SK-N-SH (cell line): ENCODE results near the gene UBA3. TPM values are rescaled to one million over a fixed set of nuclear protein-coding genes. Genes with fewer than 3 reads are reported as not detected.

Experiments
- CTCF ChIA-PET: fragments of 300-600, 350-600 bp; formaldehyde crosslinking; extraction: SDS; loops from one replicate; lab custom pipeline; 2021; lab: Yijun Ruan, JAX
- POLR2A ChIA-PET: fragments of 350-600 bp; sonication (Branson Sonifier 250); formaldehyde crosslinking; extraction: SDS; loops from one replicate; lab custom pipeline; 2020; ENCODE audit warnings: antibody characterized with exemption, inconsistent platforms; lab: Yijun Ruan, JAX
- DNase-seq: peaks from one replicate; pipeline ENCODE4 v3.0.0; 2012
- H2AFZ ChIP-seq: fragments of 200-600 bp; sonication (generic); 2 replicates; pipeline ENCODE4 v1.8.1; 2016; ENCODE audit warnings: antibody characterized with exemption, mild to moderate bottlenecking, low read depth
- H3F3A ChIP-seq: fragments of 200-600 bp; sonication (generic); replicated peaks from 2 replicates; pipeline ENCODE3; 2016; ENCODE audit warnings: antibody characterized with exemption, mild to moderate bottlenecking; ENCODE audit not compliant: insufficient read depth
- H3K27ac ChIP-seq, 2 experiments: fragments of 200-500 bp in 1 of 2; fragments of 200-600 bp in 1 of 2; sonication (Bioruptor generic) in 1 of 2; sonication (generic), shearing (Covaris generic) in 1 of 2; 2 replicates each; pipeline versions ENCODE4 v1.5.1 to v1.6.1; 2014 to 2016; ENCODE audit warnings: low read depth in 2 of 2, inconsistent platforms in 1 of 2, low read length in 1 of 2, mild to moderate bottlenecking in 1 of 2, mixed read lengths in 1 of 2
- H3K27me3 ChIP-seq: fragments of 200-600 bp; sonication (generic), shearing (Covaris generic); 2 replicates; pipeline ENCODE4 v1.6.1; 2016; ENCODE audit warnings: mixed run types; ENCODE audit not compliant: insufficient read depth
- H3K36me3 ChIP-seq, 2 experiments: fragments of 200-500 bp in 1 of 2; fragments of 200-600 bp in 1 of 2; sonication (Bioruptor generic) in 1 of 2; sonication (generic) in 1 of 2; replicated peaks in 1 of 2; 2 replicates each; pipeline versions ENCODE3 to v1.5.1; 2014 to 2016; ENCODE audit warnings: low read length in 1 of 2, mild to moderate bottlenecking in 1 of 2; ENCODE audit not compliant: insufficient read depth in 2 of 2, control insufficient read depth in 1 of 2
- H3K4me1 ChIP-seq, 2 experiments: fragments of 200-500 bp in 1 of 2; fragments of 200-600 bp in 1 of 2; sonication (Bioruptor generic) in 1 of 2; sonication (generic), shearing (Covaris generic) in 1 of 2; 2 replicates each; pipeline versions ENCODE4 v1.5.1 to v1.6.1; 2014 to 2016; ENCODE audit warnings: low read depth in 1 of 2, low read length in 1 of 2, mixed run types in 1 of 2; ENCODE audit not compliant: insufficient read depth in 2 of 2, control insufficient read depth in 1 of 2
- H3K4me2 ChIP-seq: fragments of 200-600 bp; sonication (generic), shearing (Covaris generic); 2 replicates; pipeline ENCODE4 v1.6.1; 2017; ENCODE audit warnings: mixed run types
- H3K4me3 ChIP-seq, 2 experiments: fragments of 200-500 bp in 1 of 2; fragments of 200-600 bp in 1 of 2; sonication (Bioruptor generic) in 1 of 2; sonication (generic), shearing (Covaris generic) in 1 of 2; 2 replicates each; pipeline versions ENCODE4 v1.5.1 to v1.8.1; 2014 to 2016; ENCODE audit warnings: low read depth in 2 of 2, inconsistent platforms in 1 of 2, low read length in 1 of 2, mild to moderate bottlenecking in 1 of 2, mixed read lengths in 1 of 2, moderate library complexity in 1 of 2
- H3K79me2 ChIP-seq: fragments of 200-600 bp; sonication (generic); 2 replicates; pipeline ENCODE4 v1.8.1; 2017; ENCODE audit warnings: mild to moderate bottlenecking; ENCODE audit not compliant: insufficient read depth
- H3K9ac ChIP-seq: fragments of 200-600 bp; sonication (generic); 2 replicates; pipeline ENCODE4 v1.6.1; 2017; ENCODE audit warnings: mixed run types
- H3K9me2 ChIP-seq: fragments of 200-600 bp; sonication (generic); 2 replicates; pipeline ENCODE4 v1.6.1; 2017; ENCODE audit warnings: mixed run types
- H3K9me3 ChIP-seq: fragments of 200-600 bp; sonication (generic); 2 replicates; pipeline ENCODE4 v1.6.1; 2017; ENCODE audit warnings: mixed run types, mild to moderate bottlenecking, moderate library complexity
- H4K20me1 ChIP-seq: fragments of 200-600 bp; sonication (generic); 2 replicates; pipeline ENCODE4 v1.6.1; 2017; ENCODE audit warnings: mild to moderate bottlenecking, mixed run types; ENCODE audit not compliant: insufficient read depth
- EP300 ChIP-seq, 2 experiments: IDR thresholded peaks; 2 replicates each; pipeline versions ENCODE4 v1.4.0 to v1.6.1; 2012; ENCODE audit warnings: borderline replicate concordance in 1 of 2, low read depth in 1 of 2, low read length in 1 of 2
- FOSL2 ChIP-seq: IDR thresholded peaks from 2 replicates; pipeline ENCODE4 v1.4.0; 2012; ENCODE audit warnings: low read depth, mild to moderate bottlenecking, moderate library complexity, borderline replicate concordance
- FOXJ3 ChIP-seq: sonication (generic); formaldehyde crosslinking; IDR thresholded peaks from 2 replicates; pipeline ENCODE4 v1.5.1; 2020; ENCODE audit warnings: mild to moderate bottlenecking, missing genetic modification reagents
- FOXM1 ChIP-seq: IDR thresholded peaks from 2 replicates; pipeline ENCODE4 v1.4.0; 2012; ENCODE audit warnings: low read depth, mild to moderate bottlenecking
- GABPA ChIP-seq: IDR thresholded peaks from 2 replicates; pipeline ENCODE4 v1.4.0; 2012; ENCODE audit warnings: low read depth, mild to moderate bottlenecking
- GATA2 ChIP-seq: sonication (generic); formaldehyde crosslinking; IDR thresholded peaks from 2 replicates; pipeline ENCODE4 v1.5.0; 2020; ENCODE audit warnings: mild to moderate bottlenecking, missing genetic modification reagents
- JUND ChIP-seq: IDR thresholded peaks from 2 replicates; pipeline ENCODE4 v1.4.0; 2012
- MEF2A ChIP-seq: IDR thresholded peaks from 2 replicates; pipeline ENCODE4 v1.4.0; 2012; ENCODE audit warnings: low read depth, borderline replicate concordance
- MXI1 ChIP-seq: IDR thresholded peaks from 2 replicates; pipeline ENCODE4 v1.6.1; 2012; ENCODE audit warnings: mild to moderate bottlenecking, low read depth, low read length, improper control_type of control experiment
- POLR2AphosphoS5 ChIP-seq: IDR thresholded peaks from 2 replicates; pipeline ENCODE4 v1.6.1; 2012; ENCODE audit warnings: low read depth, low read length
- RAD21 ChIP-seq: IDR thresholded peaks from 2 replicates; pipeline ENCODE4 v1.6.1; 2012; ENCODE audit warnings: mild to moderate bottlenecking, low read length
- RXRA ChIP-seq: IDR thresholded peaks from 2 replicates; pipeline ENCODE4 v1.4.0; 2012; ENCODE audit warnings: low read depth, mild to moderate bottlenecking, borderline replicate concordance
- SMC3 ChIP-seq: IDR thresholded peaks from 2 replicates; pipeline ENCODE4 v1.6.1; 2012; ENCODE audit warnings: low read depth, low read length, improper control_type of control experiment
- TAF1 ChIP-seq: IDR thresholded peaks from 2 replicates; pipeline ENCODE4 v1.6.1; 2012; ENCODE audit warnings: low read depth, mild to moderate bottlenecking, low read length, moderate library complexity, borderline replicate concordance
- TCF12 ChIP-seq: IDR thresholded peaks from 2 replicates; pipeline ENCODE4 v1.4.0; 2012
- YY1 ChIP-seq: IDR thresholded peaks from 2 replicates; pipeline ENCODE4 v1.4.0; 2012; ENCODE audit warnings: low read depth, mild to moderate bottlenecking
- WGBS: methylation state at CpG from one replicate; pipeline ENCODE4 v1.1.6; 2017; ENCODE audit warnings: low lambda C conversion rate; 5-methylcytosine and 5-hydroxymethylcytosine counted together
- polyA plus RNA-seq, 3 experiments: library from polyadenylated mRNA; depleted of rRNA; stranded (reverse); fragments of >200 nt; gene quantifications; 2 replicates each; pipeline ENCODE4 v1.2.3, GENCODE V29; 2012
- TF ChIP-seq, protein P1 (sequence below): fragments of 150-350 bp; IDR thresholded peaks from 2 replicates; pipeline ENCODE4 v1.6.1; 2016; ENCODE audit warnings: mild to moderate bottlenecking, low read depth, low read length
- TF ChIP-seq, protein P2 (sequence below): IDR thresholded peaks from 2 replicates; pipeline ENCODE4; 2012
- TF ChIP-seq, protein P3 (sequence below): fragments of 200-600 bp; sonication (generic); IDR thresholded peaks from 2 replicates; pipeline ENCODE4 v1.6.1; 2017; ENCODE audit warnings: antibody characterized with exemption, mild to moderate bottlenecking, moderate library complexity
- TF ChIP-seq, protein P4 (sequence below): fragments of 150-350 bp; IDR thresholded peaks from 2 replicates; pipeline ENCODE4 v1.6.1; 2017; ENCODE audit warnings: antibody characterized with exemption, low read length, low read depth, borderline replicate concordance

UBA3 gene
- polyA plus RNA-seq, 1 of the 3 experiments (the other 2 are of a cell fraction): 43.0 TPM

DNA sequence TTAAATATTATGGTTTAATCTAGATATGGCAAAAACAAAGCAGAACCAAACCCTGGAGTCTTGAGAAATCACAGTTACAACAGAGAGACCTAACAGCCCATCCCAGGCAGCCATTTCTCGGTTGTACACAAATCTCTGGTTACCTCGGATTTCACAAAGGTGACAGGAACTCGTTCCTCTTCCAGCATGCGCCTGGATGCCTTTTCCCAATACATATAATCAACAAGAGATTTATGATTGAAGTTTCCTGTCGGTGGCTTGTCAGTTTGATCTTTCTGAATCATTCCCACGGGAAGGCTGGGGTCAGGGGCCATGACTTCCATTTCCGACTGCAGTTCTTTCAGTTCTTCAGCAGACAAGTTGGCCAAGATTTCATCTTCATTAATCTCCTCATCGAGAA, 41.8 kb upstream of the UBA3 start:
- no peak overlapping the region for H3K4me3 ChIP-seq
- H3K4me1 ChIP-seq: no peaks in the 10 kb centered on the region
- WGBS: 71% methylated on average over 8 of the region's 8 CpGs
- H3K9me3 ChIP-seq: no peaks in the 10 kb centered on the region
- H3K27ac ChIP-seq: no peak overlapping the region
- H3K4me2 ChIP-seq: no peak overlapping the region
- no peaks in the 10 kb centered on the region for H4K20me1 ChIP-seq
- no peaks in the 10 kb centered on the region for H3K27me3 ChIP-seq
- no peak overlapping the region for H3K9ac ChIP-seq
- CTCF ChIA-PET: interaction anchor here (0.6 to 6.7 kb wide), 16 partner anchors 8 to 560 kb away, joined by 3 to 58 read pairs (median 5); no protein-coding TSS in a partner anchor
- H3K36me3 ChIP-seq: no peaks in the 10 kb centered on the region
- TF ChIP-seq FOSL2: no peak
- no peak for TF ChIP-seq TCF12
- no peak for TF ChIP-seq JUND
- TF ChIP-seq, protein P1, sequence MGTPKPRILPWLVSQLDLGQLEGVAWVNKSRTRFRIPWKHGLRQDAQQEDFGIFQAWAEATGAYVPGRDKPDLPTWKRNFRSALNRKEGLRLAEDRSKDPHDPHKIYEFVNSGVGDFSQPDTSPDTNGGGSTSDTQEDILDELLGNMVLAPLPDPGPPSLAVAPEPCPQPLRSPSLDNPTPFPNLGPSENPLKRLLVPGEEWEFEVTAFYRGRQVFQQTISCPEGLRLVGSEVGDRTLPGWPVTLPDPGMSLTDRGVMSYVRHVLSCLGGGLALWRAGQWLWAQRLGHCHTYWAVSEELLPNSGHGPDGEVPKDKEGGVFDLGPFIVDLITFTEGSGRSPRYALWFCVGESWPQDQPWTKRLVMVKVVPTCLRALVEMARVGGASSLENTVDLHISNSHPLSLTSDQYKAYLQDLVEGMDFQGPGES: no peak
- no peak for TF ChIP-seq GABPA
- no peak for TF ChIP-seq FOXJ3 (CRISPR knock-in tag)
- no peak for TF ChIP-seq TAF1
- TF ChIP-seq SMC3: no peak
- no peak for TF ChIP-seq MEF2A
- TF ChIP-seq, protein P2, sequence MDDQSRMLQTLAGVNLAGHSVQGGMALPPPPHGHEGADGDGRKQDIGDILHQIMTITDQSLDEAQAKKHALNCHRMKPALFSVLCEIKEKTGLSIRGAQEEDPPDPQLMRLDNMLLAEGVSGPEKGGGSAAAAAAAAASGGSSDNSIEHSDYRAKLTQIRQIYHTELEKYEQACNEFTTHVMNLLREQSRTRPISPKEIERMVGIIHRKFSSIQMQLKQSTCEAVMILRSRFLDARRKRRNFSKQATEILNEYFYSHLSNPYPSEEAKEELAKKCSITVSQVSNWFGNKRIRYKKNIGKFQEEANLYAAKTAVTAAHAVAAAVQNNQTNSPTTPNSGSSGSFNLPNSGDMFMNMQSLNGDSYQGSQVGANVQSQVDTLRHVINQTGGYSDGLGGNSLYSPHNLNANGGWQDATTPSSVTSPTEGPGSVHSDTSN: no peak
- no peak for TF ChIP-seq FOXM1
- no peak for TF ChIP-seq GATA2 (CRISPR knock-in tag)
- TF ChIP-seq, protein P3, sequence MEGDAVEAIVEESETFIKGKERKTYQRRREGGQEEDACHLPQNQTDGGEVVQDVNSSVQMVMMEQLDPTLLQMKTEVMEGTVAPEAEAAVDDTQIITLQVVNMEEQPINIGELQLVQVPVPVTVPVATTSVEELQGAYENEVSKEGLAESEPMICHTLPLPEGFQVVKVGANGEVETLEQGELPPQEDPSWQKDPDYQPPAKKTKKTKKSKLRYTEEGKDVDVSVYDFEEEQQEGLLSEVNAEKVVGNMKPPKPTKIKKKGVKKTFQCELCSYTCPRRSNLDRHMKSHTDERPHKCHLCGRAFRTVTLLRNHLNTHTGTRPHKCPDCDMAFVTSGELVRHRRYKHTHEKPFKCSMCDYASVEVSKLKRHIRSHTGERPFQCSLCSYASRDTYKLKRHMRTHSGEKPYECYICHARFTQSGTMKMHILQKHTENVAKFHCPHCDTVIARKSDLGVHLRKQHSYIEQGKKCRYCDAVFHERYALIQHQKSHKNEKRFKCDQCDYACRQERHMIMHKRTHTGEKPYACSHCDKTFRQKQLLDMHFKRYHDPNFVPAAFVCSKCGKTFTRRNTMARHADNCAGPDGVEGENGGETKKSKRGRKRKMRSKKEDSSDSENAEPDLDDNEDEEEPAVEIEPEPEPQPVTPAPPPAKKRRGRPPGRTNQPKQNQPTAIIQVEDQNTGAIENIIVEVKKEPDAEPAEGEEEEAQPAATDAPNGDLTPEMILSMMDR: no peak
- no peak for TF ChIP-seq POLR2AphosphoS5
- TF ChIP-seq MXI1: no peak
- no peak for TF ChIP-seq RXRA
- TF ChIP-seq EP300 (IDR thresholded peaks at IDR 0.05; ENCODE audit: borderline replicate concordance in 1 of 2, low read depth in 1 of 2, low read length in 1 of 2): no peak
- TF ChIP-seq RAD21: no peak
- TF ChIP-seq, protein P4, sequence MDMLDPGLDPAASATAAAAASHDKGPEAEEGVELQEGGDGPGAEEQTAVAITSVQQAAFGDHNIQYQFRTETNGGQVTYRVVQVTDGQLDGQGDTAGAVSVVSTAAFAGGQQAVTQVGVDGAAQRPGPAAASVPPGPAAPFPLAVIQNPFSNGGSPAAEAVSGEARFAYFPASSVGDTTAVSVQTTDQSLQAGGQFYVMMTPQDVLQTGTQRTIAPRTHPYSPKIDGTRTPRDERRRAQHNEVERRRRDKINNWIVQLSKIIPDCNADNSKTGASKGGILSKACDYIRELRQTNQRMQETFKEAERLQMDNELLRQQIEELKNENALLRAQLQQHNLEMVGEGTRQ: no peak
- no peak for TF ChIP-seq YY1
- TF ChIP-seq, all 33 proteins: peak for 0
- POLR2A ChIA-PET: no interaction called here
- Histone ChIP-seq H3F3A (no peaks in the 10 kb centered on the region), H3K9me2 (no peaks in the 10 kb centered on the region), H3K79me2 (no peaks in the 10 kb centered on the region), H2AFZ (peak overlapping the region; percentile 14; the same call in 1 of the 2 replicates)
- DNase-seq: no peak
